ENCODE results near the gene LPXN. TPM values are rescaled to one million over a fixed set of nuclear protein-coding genes. Genes with fewer than 3 reads are reported as not detected.

The LPXN gene
- total and polyA plus RNA-seq, 12 donors, result 1.8 to 13.9 (median 4.7) TPM

GRCh38 chr11:58498464-58498863, 77.2 kb downstream of the LPXN start:
- 48 to 53% methylated on average over 2 of the region's 2 CpGs for WGBS, 2 donors
- Histone ChIP-seq H3K4me3 (no peak overlapping the region), H3K9me3 (no peaks in the 10 kb centered on the region), H3K27ac (peak overlapping the region in 1 of 10 donors; percentile 16), H3K36me3 (no peaks in the 10 kb centered on the region), H3K27me3 (peaks cover 0 to 4% (median 0%) of the 10 kb centered on the region in 7 donors), H3K4me1 (peaks cover 0 to 8% (median 0%) of the 10 kb centered on the region in 9 donors)
- no peak for DNase-seq
- TF ChIP-seq CTCF (IDR thresholded peaks at IDR 0.05), result no peak
- intact Hi-C loops (cut with DNase I), result no loop called here
- ATAC-seq, result no peak

- TF ChIP-seq CTCF (IDR thresholded peaks at IDR 0.05), result no peak
- DNase-seq (no peak), ATAC-seq (no peak)
- Histone ChIP-seq H3K4me1 (peaks cover 0 to 8% (median 0%) of the 10 kb centered on the region in 9 donors), H3K36me3 (no peaks in the 10 kb centered on the region), H3K4me3 (no peak overlapping the region), H3K27me3 (peaks cover 0 to 4% (median 0%) of the 10 kb centered on the region in 7 donors), H3K27ac (no peak overlapping the region), H3K9me3 (no peaks in the 10 kb centered on the region)
- intact Hi-C loops (cut with DNase I), result no loop called here
- WGBS, 2 donors, result 89 to 91% methylated on average over 2 of the region's 2 CpGs
These were observed 77.7 kb downstream of the LPXN start for GRCh38 chr11:58497951-58498350.

- no peaks in the 10 kb centered on the region for H3K36me3 ChIP-seq
- ATAC-seq (peak in 2 of 8 donors; percentile 34 to 46), DNase-seq (no peak)
- H3K4me1 ChIP-seq, result peaks cover 0 to 8% (median 0%) of the 10 kb centered on the region in 9 donors
- intact Hi-C loops (cut with DNase I), result no loop called here
- H3K27ac ChIP-seq, result peak overlapping the region in 1 of 10 donors; percentile 33
- no peaks in the 10 kb centered on the region for H3K27me3 ChIP-seq
- no peak overlapping the region for H3K4me3 ChIP-seq
- TF ChIP-seq CTCF (IDR thresholded peaks at IDR 0.05), result peak in 2 of 9 donors; percentile 3 to 5
- 43 to 53% methylated on average over 2 of the region's 2 CpGs for WGBS, 2 donors
- no peaks in the 10 kb centered on the region for H3K9me3 ChIP-seq
These were observed 79.8 kb downstream of the LPXN start for GRCh38 chr11:58495906-58496305.

- no peaks in the 10 kb centered on the region for H3K27me3 ChIP-seq
- peaks cover 0 to 8% (median 0%) of the 10 kb centered on the region in 9 donors for H3K4me1 ChIP-seq
- no peak overlapping the region for H3K27ac ChIP-seq
- intact Hi-C loops (cut with DNase I), result no loop called here
- no peaks in the 10 kb centered on the region for H3K36me3 ChIP-seq
- H3K9me3 ChIP-seq, result no peaks in the 10 kb centered on the region
- no peak for ATAC-seq
- TF ChIP-seq CTCF (IDR thresholded peaks at IDR 0.05), result no peak
- H3K4me3 ChIP-seq, result no peak overlapping the region
- no peak for DNase-seq
These were observed 81.6 kb downstream of the LPXN start for GRCh38 chr11:58494101-58494500.

Measured in heart right ventricle (tissue), 16 donors.